ENCODE data around the gene TP53BP1. TPM values are rescaled to one million over a fixed set of nuclear protein-coding genes. Genes with fewer than 3 reads are reported as not detected.

Gene TP53BP1
- total RNA-seq, 1 donor from 2014 or later = 44.9 TPM

GRCh38 chr15:43499635-43500034, 6.7 kb upstream of the TP53BP1 start:
- no peak for DNase-seq (ENCODE audit: extremely low spot score in 2 of 2)
- Histone ChIP-seq H3K27ac (no peak overlapping the region), H3K4me3 (no peak overlapping the region), H3K27me3 (no peaks in the 10 kb centered on the region), H3K4me1 (no peaks in the 10 kb centered on the region), H3K9me3 (no peaks in the 10 kb centered on the region), H3K36me3 (no peaks in the 10 kb centered on the region)
- TF ChIP-seq POLR2AphosphoS5 (IDR thresholded peaks at IDR 0.05; ENCODE audit: insufficient read depth in 1 of 2, low read depth in 1 of 2) (no peak), POLR2A (IDR thresholded peaks at IDR 0.05) (no peak), CTCF (IDR thresholded peaks at IDR 0.05) (no peak)
- intact Hi-C loops (cut with DNase I) = no loop called here

GRCh38 chr15:43498990-43499389, 6.0 kb upstream of the TP53BP1 start:
- intact Hi-C loops (cut with DNase I) = no loop called here
- Histone ChIP-seq H3K4me1 (no peaks in the 10 kb centered on the region), H3K27ac (no peak overlapping the region), H3K36me3 (no peaks in the 10 kb centered on the region), H3K4me3 (no peak overlapping the region), H3K27me3 (no peaks in the 10 kb centered on the region), H3K9me3 (no peaks in the 10 kb centered on the region)
- no peak for DNase-seq (ENCODE audit: extremely low spot score in 2 of 2)
- TF ChIP-seq POLR2AphosphoS5 (IDR thresholded peaks at IDR 0.05; ENCODE audit: insufficient read depth in 1 of 2, low read depth in 1 of 2) (no peak), POLR2A (IDR thresholded peaks at IDR 0.05) (no peak), CTCF (IDR thresholded peaks at IDR 0.05) (no peak)

GRCh38 chr15:43493703-43494472, 932 bp upstream of the TP53BP1 start:
- intact Hi-C loops (cut with DNase I) = no loop called here
- no peak for TF ChIP-seq POLR2AphosphoS5 (IDR thresholded peaks at IDR 0.05; ENCODE audit: insufficient read depth in 1 of 2, low read depth in 1 of 2)
- TF ChIP-seq POLR2A (IDR thresholded peaks at IDR 0.05) = no peak
- TF ChIP-seq CTCF (IDR thresholded peaks at IDR 0.05) = no peak
- DNase-seq (ENCODE audit: extremely low spot score in 2 of 2) = no peak
- Histone ChIP-seq H3K9me3 (no peaks in the 10 kb centered on the region), H3K4me3 (peak overlapping the region; percentile 72 to 89), H3K27ac (peak overlapping the region; percentile 89), H3K4me1 (peaks cover 22% of the 10 kb centered on the region), H3K36me3 (no peaks in the 10 kb centered on the region), H3K27me3 (no peaks in the 10 kb centered on the region)

- H3K9me3 ChIP-seq = no peaks in the 10 kb centered on the region
- intact Hi-C loops (cut with DNase I) = no loop called here
- peaks cover 0 to 7% of the 10 kb centered on the region in 2 donors for H3K36me3 ChIP-seq
- no peaks in the 10 kb centered on the region for H3K27me3 ChIP-seq
- TF ChIP-seq POLR2A (IDR thresholded peaks at IDR 0.05) = no peak
- TF ChIP-seq CTCF (IDR thresholded peaks at IDR 0.05) = no peak
- TF ChIP-seq POLR2AphosphoS5 (IDR thresholded peaks at IDR 0.05; ENCODE audit: insufficient read depth in 1 of 2, low read depth in 1 of 2) = no peak
- H3K27ac ChIP-seq = peak overlapping the region; percentile 89
- H3K4me3 ChIP-seq = peak overlapping the region; percentile 72 to 89
- DNase-seq (ENCODE audit: extremely low spot score in 2 of 2) = no peak
- H3K4me1 ChIP-seq = peaks cover 29% of the 10 kb centered on the region
These were observed 690 bp downstream of the TP53BP1 start for GRCh38 chr15:43492266-43492665.

- intact Hi-C loops (cut with DNase I) = no loop called here
- H3K27me3 ChIP-seq = no peaks in the 10 kb centered on the region
- DNase-seq (ENCODE audit: extremely low spot score in 2 of 2) = no peak
- H3K27ac ChIP-seq = no peak overlapping the region
- no peak overlapping the region for H3K4me3 ChIP-seq
- peaks cover 29% of the 10 kb centered on the region for H3K4me1 ChIP-seq
- TF ChIP-seq CTCF (IDR thresholded peaks at IDR 0.05) (no peak), POLR2AphosphoS5 (IDR thresholded peaks at IDR 0.05; ENCODE audit: insufficient read depth in 1 of 2, low read depth in 1 of 2) (no peak), POLR2A (IDR thresholded peaks at IDR 0.05) (no peak)
- no peaks in the 10 kb centered on the region for H3K9me3 ChIP-seq
- H3K36me3 ChIP-seq = peaks cover 0 to 14% of the 10 kb centered on the region in 2 donors
These were observed 3.8 kb downstream of the TP53BP1 start for GRCh38 chr15:43489191-43489590.
